MM.1S (cell line): ENCODE results near the gene NNT.
A peak's percentile ranks its signal among the peaks of the same experiment; 100 is the strongest.
"Not testable (repeated sequence)": the region's sequence is repeated elsewhere in the genome, so short reads cannot be mapped to it uniquely, and the experiment has no call there.

Experiments used
- DNase-seq: peaks from one replicate; pipeline ENCODE4 v3.0.0-alpha.2; 2015
- H2AFZ ChIP-seq: fragments of 300-600 bp; sonication (generic); 2 replicates; pipeline ENCODE4 v1.6.0; 2016; ENCODE audit warnings: antibody characterized with exemption, low read length
- H3F3A ChIP-seq: fragments of 300-600 bp; sonication (generic); 2 replicates; pipeline ENCODE4 v1.6.1; 2016; ENCODE audit warnings: mild to moderate bottlenecking, antibody characterized with exemption, low read length, moderate library complexity, mixed read lengths; ENCODE audit not compliant: insufficient read depth
- H3K27ac ChIP-seq: fragments of 300-600 bp; sonication (generic); 2 replicates; pipeline ENCODE4 v1.5.1; 2016; ENCODE audit warnings: mild to moderate bottlenecking, low read length
- H3K27me3 ChIP-seq: fragments of 300-600 bp; sonication (generic); replicated peaks from 2 replicates; pipeline ENCODE4 v1.6.0; 2016; ENCODE audit warnings: low read length; ENCODE audit not compliant: insufficient read depth
- H3K36me3 ChIP-seq: fragments of 300-600 bp; sonication (generic); replicated peaks from 2 replicates; pipeline ENCODE4 v1.6.1; 2016; ENCODE audit warnings: mild to moderate bottlenecking, low read length, mixed read lengths; ENCODE audit not compliant: insufficient read depth
- H3K4me1 ChIP-seq: fragments of 300-600 bp; sonication (generic); 2 replicates; pipeline ENCODE4 v1.6.1; 2016; ENCODE audit warnings: low read length, mixed read lengths
- H3K4me2 ChIP-seq: fragments of 300-600 bp; sonication (generic); 2 replicates; pipeline ENCODE4 v1.6.0; 2016; ENCODE audit warnings: low read depth, low read length
- H3K4me3 ChIP-seq: fragments of 300-600 bp; sonication (generic); 2 replicates; pipeline ENCODE4 v1.5.1; 2016; ENCODE audit warnings: low read length, mixed read lengths
- H3K79me2 ChIP-seq: fragments of 300-600 bp; sonication (generic); 2 replicates; pipeline ENCODE4 v1.6.1; 2016; ENCODE audit warnings: mixed run types, low read length, mixed read lengths
- H3K9ac ChIP-seq: fragments of 300-600 bp; sonication (generic); 2 replicates; pipeline ENCODE4 v1.6.1; 2016; ENCODE audit warnings: low read length, mixed read lengths
- H3K9me2 ChIP-seq: fragments of 300-600 bp; sonication (generic); replicated peaks from 2 replicates; pipeline ENCODE4 v1.6.1; 2016; ENCODE audit warnings: mild to moderate bottlenecking, low read length, mixed read lengths; ENCODE audit not compliant: insufficient read depth
- H3K9me3 ChIP-seq: fragments of 300-600 bp; sonication (generic); replicated peaks from 2 replicates; pipeline ENCODE4 v1.6.1; 2016; ENCODE audit warnings: mild to moderate bottlenecking, low read length, mixed read lengths; ENCODE audit not compliant: insufficient read depth
- H4K20me1 ChIP-seq: fragments of 300-600 bp; sonication (generic); 2 replicates; pipeline ENCODE4 v1.6.1; 2016; ENCODE audit warnings: mild to moderate bottlenecking, low read length, moderate library complexity, mixed read lengths; ENCODE audit not compliant: insufficient read depth
- EZH2 ChIP-seq: fragments of 300-600 bp; sonication (generic); optimal IDR thresholded peaks from 2 replicates; pipeline ENCODE3; 2017; ENCODE audit warnings: low read depth, mild to moderate bottlenecking, antibody characterized with exemption, low read length, mixed read lengths
- EZH2phosphoT487 ChIP-seq: fragments of 300-600 bp; sonication (generic); IDR thresholded peaks from 2 replicates; pipeline ENCODE4 v1.6.1; 2018; ENCODE audit warnings: antibody characterized with exemption, low read length
- TF ChIP-seq, protein P1 (sequence below): fragments of 300-600 bp; sonication (generic); IDR thresholded peaks from 2 replicates; pipeline ENCODE4 v1.5.1; 2016; ENCODE audit warnings: antibody characterized with exemption, low read length, mixed read lengths

The NNT gene

DNA sequence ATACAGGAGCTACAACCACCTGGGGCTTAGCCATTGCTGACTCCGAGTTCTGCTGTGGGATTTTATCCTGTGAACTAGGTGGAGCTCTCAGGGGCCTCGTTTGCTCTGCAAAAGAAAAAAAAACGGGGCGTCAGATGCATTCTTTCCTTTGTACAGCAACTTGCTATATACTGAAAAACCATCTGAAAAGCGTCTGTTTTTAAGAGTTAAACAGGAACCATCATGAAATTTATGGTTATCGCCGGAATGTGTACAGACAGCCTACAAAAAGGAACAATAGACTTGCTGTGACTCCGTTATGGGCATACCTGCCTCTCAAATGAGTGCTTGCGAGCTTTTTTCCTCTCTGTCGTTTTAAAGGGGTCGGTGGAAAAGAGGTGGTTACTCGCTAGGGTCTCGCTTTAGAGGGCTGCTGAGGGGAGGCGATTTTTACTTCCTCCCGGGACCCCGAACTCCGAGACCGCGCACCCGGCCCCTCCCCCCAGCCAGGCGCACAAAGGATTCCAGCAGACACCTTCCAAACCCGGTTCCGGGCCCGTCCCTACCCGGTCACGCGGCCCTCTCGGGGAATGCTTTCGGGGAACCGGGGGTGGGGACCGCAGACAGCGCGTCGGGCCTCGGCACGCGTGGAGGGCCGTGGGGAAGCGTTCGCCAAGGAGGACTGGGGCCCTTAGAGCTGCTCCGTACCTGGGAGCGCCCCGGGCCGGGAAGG is 46.9 kb upstream of the NNT start:
- Histone ChIP-seq H3K79me2 (peaks cover 53% of the 10 kb centered on the region), H4K20me1 (no peaks in the 10 kb centered on the region), H3K9me2 (no peaks in the 10 kb centered on the region), H3K36me3 (no peaks in the 10 kb centered on the region), H3K9me3 (no peaks in the 10 kb centered on the region), H3K9ac (peak overlapping the region; percentile 92), H3K27me3 (no peaks in the 10 kb centered on the region), H3K4me1 (peaks cover 13% of the 10 kb centered on the region), H3K4me3 (peak overlapping the region; percentile 95), H2AFZ (peak overlapping the region; percentile 86), H3K4me2 (peak overlapping the region; percentile 75), H3F3A (peaks cover 9% of the 10 kb centered on the region; the same call in 1 of the 2 replicates), H3K27ac (peak overlapping the region; percentile 86; the same call in 1 of the 2 replicates)
- DNase-seq = peak; percentile 29
- no peak for TF ChIP-seq EZH2
- no peak for TF ChIP-seq EZH2phosphoT487
- TF ChIP-seq, protein P1, sequence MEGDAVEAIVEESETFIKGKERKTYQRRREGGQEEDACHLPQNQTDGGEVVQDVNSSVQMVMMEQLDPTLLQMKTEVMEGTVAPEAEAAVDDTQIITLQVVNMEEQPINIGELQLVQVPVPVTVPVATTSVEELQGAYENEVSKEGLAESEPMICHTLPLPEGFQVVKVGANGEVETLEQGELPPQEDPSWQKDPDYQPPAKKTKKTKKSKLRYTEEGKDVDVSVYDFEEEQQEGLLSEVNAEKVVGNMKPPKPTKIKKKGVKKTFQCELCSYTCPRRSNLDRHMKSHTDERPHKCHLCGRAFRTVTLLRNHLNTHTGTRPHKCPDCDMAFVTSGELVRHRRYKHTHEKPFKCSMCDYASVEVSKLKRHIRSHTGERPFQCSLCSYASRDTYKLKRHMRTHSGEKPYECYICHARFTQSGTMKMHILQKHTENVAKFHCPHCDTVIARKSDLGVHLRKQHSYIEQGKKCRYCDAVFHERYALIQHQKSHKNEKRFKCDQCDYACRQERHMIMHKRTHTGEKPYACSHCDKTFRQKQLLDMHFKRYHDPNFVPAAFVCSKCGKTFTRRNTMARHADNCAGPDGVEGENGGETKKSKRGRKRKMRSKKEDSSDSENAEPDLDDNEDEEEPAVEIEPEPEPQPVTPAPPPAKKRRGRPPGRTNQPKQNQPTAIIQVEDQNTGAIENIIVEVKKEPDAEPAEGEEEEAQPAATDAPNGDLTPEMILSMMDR = no peak

DNA sequence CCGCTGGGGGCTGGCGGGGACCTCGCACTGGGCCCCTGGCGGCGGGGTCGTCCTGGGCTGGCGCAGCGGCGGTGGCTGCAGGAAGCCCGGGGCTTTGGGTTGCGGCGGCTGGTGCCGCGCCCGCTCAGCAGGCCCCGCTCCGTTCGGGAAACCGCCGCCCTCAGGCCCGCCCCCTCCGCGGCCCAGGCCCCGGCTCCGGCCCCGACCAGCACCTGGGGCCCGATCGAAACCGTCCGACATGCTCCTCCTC is 46.4 kb upstream of the NNT start:
- Histone ChIP-seq H3K9ac (peak overlapping the region; percentile 92), H3K4me2 (peak overlapping the region; percentile 75; the same call in 1 of the 2 replicates), H3K4me1 (peaks cover 13% of the 10 kb centered on the region), H3K4me3 (peak overlapping the region; percentile 95), H2AFZ (peak overlapping the region; percentile 86), H3K79me2 (peaks cover 48% of the 10 kb centered on the region), H3K27ac (peak overlapping the region; percentile 86; the same call in 1 of the 2 replicates)
- not testable (repeated sequence) for H3K9me3 ChIP-seq, H3K9me2 ChIP-seq, H4K20me1 ChIP-seq, H3F3A ChIP-seq, H3K27me3 ChIP-seq, H3K36me3 ChIP-seq
- peak; percentile 91 for DNase-seq

DNA sequence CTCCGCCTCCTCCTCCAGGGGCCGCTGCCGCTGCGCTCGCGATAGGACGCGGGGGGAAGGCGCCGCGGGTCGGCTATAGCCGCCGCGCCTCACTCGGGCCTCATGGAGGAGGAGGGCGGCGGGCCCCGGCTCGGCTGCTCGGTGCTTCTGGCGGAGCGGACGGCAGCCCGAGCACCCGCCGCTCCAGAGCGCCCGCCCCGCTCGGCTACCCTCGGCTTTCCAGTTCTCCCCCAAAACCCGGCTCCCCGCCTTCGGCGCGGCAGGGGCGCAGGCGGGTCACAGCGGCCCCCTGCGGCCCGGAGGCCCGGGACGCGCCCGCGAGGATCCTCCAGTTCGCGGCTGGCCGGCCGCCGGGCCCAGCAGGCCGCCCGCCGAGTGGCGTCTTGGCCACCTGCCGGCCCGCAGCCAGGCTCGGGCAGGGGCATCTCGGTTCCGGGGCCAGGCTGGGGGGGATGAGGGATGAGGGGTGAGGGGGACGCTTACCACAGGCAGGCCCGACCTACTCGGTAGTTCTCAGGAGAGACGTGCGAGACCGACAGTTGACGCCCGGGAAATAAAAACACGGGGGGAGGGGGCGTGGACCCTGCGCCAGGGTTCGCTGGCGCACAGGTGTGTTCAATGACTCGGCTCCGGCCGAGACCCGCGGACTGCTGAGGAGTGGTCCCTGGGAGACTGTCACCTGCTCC is 46.0 kb upstream of the NNT start, which contains the start of gene PAIP1:
Gene PAIP1, minus strand, starts transcription at position 221 of the 686 bp plus-strand sequence. CDS start 231 bp downstream, outside the sequence.
- peak within 1 kb of the TSS; percentile 86 for H2AFZ ChIP-seq
- peak within 1 kb of the TSS; percentile 94 for H3K4me2 ChIP-seq
- H3K4me3 ChIP-seq = peak within 1 kb of the TSS; percentile 95
- no peaks in the 10 kb centered on the region for H4K20me1 ChIP-seq
- TF ChIP-seq EZH2 = no peak
- TF ChIP-seq EZH2phosphoT487 = no peak
- TF ChIP-seq, protein P1 = peak; percentile 41
- H3F3A ChIP-seq = peaks cover 9% of the 10 kb centered on the region; the same call in 1 of the 2 replicates
- peak within 1 kb of the TSS; percentile 92 for H3K9ac ChIP-seq
- no peaks in the 10 kb centered on the region for H3K27me3 ChIP-seq
- H3K9me2 ChIP-seq = no peaks in the 10 kb centered on the region
- H3K36me3 ChIP-seq = no peaks in the 10 kb centered on the region
- H3K9me3 ChIP-seq = no peaks in the 10 kb centered on the region
- DNase-seq = peak; percentile 79
- peaks cover 44% of the 10 kb centered on the region for H3K79me2 ChIP-seq
- H3K4me1 ChIP-seq = peaks cover 13% of the 10 kb centered on the region
- peak within 1 kb of the TSS; percentile 86; the same call in 1 of the 2 replicates for H3K27ac ChIP-seq
